Activated CD4-positive, CD25-positive, alpha-beta regulatory T cell treated with anti-CD3 and anti-CD28 coated beads, Interleukin-2, amount 50 U/mL, for 24 hours (primary cell): Measurements from ENCODE around the gene PEX14.

Source experiments
- ATAC-seq, 2 donors: fragments of 150-1000 bp; cut with Tn5 transposase; one replicate each; pipeline ENCODE4 v1.10.0; 2021; ENCODE audit warnings: mild to moderate bottlenecking in 1 of 2, moderate library complexity in 1 of 2

Gene PEX14

GRCh38 chr1:10599194-10599861, 124.6 kb downstream of the PEX14 start:
- ATAC-seq, result no peak

- no peak for ATAC-seq
Measured at GRCh38 chr1:10601342-10602070, 126.8 kb downstream of the PEX14 start.

GRCh38 chr1:10602936-10603335, 128.2 kb downstream of the PEX14 start:
- no peak for ATAC-seq

- no peak for ATAC-seq
Measured at GRCh38 chr1:10604966-10605365, 130.2 kb downstream of the PEX14 start.

GRCh38 chr1:10606064-10606463, 131.3 kb downstream of the PEX14 start:
- no peak for ATAC-seq

- no peak for ATAC-seq
Measured at GRCh38 chr1:10607228-10607627, 132.5 kb downstream of the PEX14 start.

GRCh38 chr1:10608690-10609089, 133.9 kb downstream of the PEX14 start:
- no peak for ATAC-seq

- ATAC-seq, result no peak
Measured at GRCh38 chr1:10610901-10611600, 136.3 kb downstream of the PEX14 start.

GRCh38 chr1:10612436-10613160, 137.8 kb downstream of the PEX14 start:
- ATAC-seq, result no peak

GRCh38 chr1:10613340-10613739, 138.6 kb downstream of the PEX14 start:
- no peak for ATAC-seq

- ATAC-seq, result no peak
Measured at GRCh38 chr1:10613861-10614260, 139.1 kb downstream of the PEX14 start.

- no peak for ATAC-seq
Measured at GRCh38 chr1:10614377-10615225, 139.9 kb downstream of the PEX14 start.

- no peak for ATAC-seq
Measured at GRCh38 chr1:10615332-10615731, 140.6 kb downstream of the PEX14 start.

GRCh38 chr1:10615932-10616671, 141.4 kb downstream of the PEX14 start:
- ATAC-seq, result no peak

GRCh38 chr1:10616696-10617095, 141.9 kb downstream of the PEX14 start:
- ATAC-seq, result no peak

GRCh38 chr1:10617318-10617717, 142.6 kb downstream of the PEX14 start:
- no peak for ATAC-seq

GRCh38 chr1:10617931-10618885, 143.5 kb downstream of the PEX14 start:
- ATAC-seq, result no peak

GRCh38 chr1:10620776-10621175, 146.0 kb downstream of the PEX14 start:
- ATAC-seq, result no peak

- ATAC-seq, result no peak
Measured at GRCh38 chr1:10621906-10622305, 147.2 kb downstream of the PEX14 start.
